Right lobe of liver (tissue), 6 donors: Measurements from ENCODE around the gene LSP1. TPM values are rescaled to one million over a fixed set of nuclear protein-coding genes. Genes with fewer than 3 reads are reported as not detected.

ENCODE experiments used
- ATAC-seq, 4 donors: fragments of 200-7000 bp; cut with Tn5 transposase; one replicate each; pipeline ENCODE4 v1.9.1; 2020; ENCODE audit warnings: mild to moderate bottlenecking in 4 of 4, moderate library complexity in 4 of 4
- DNase-seq, 3 donors: peaks; one replicate each; pipeline ENCODE4 v3.0.0-alpha.2; 2020
- H3K27ac ChIP-seq, 3 donors: fragments of 200-600 bp; one replicate each; pipeline ENCODE4 v1.8.0; 2022
- H3K27me3 ChIP-seq, 2 donors: fragments of 200-600 bp; one replicate each; pipeline ENCODE4 v1.8.0; 2022
- H3K36me3 ChIP-seq, 4 donors: fragments of 200-600 bp; sonication (generic) in 1 of 4; one replicate each; pipeline versions ENCODE4 v1.5.1 to v1.8.0; 2017 to 2022; ENCODE audit warnings: control low read depth in 1 of 4
- H3K4me1 ChIP-seq, 4 donors: fragments of 200-600 bp; sonication (generic) in 1 of 4; one replicate each; pipeline versions ENCODE4 v1.5.1 to v1.8.0; 2017 to 2022; ENCODE audit warnings: control low read depth in 1 of 4
- H3K4me3 ChIP-seq, 3 donors: fragments of 200-600 bp; one replicate each; pipeline ENCODE4 v1.8.0; 2022
- H3K9me3 ChIP-seq, 4 donors: fragments of 200-600 bp; sonication (generic) in 1 of 4; one replicate each; pipeline versions ENCODE4 v1.5.1 to v1.8.0; 2017 to 2022; ENCODE audit warnings: control low read depth in 1 of 4
- POLR2A ChIP-seq: fragments of 450-650 bp; IDR thresholded peaks from one replicate; pipeline ENCODE4 v1.6.1; 2017; ENCODE audit warnings: antibody characterized with exemption, mild to moderate bottlenecking
- WGBS: methylation state at CpG from one replicate; pipeline ENCODE4 v1.1.6; 2018; ENCODE audit warnings: low coverage, low lambda C conversion rate; ENCODE audit not compliant: insufficient coverage; ENCODE audit errors: missing lambda C conversion rate; 5-methylcytosine and 5-hydroxymethylcytosine counted together
- intact Hi-C, 2 donors: fragments of 100-400 bp; cut with DNase I; formaldehyde crosslinking; loops; one replicate each; pipeline versions ENCODE4 v1.11.2 to v1.14.1; 2022
- total RNA-seq, 6 experiments: library from RNA; depleted of rRNA in 2 of 6; stranded (reverse); fragments of >200 nt in 2 of 6; fragmentation: NEBNext Ultra II Directional in 3 of 6; extraction: Animal tissue kit (Norgen Biotek cat#: 25700) in 3 of 6; gene quantifications; one replicate each; pipeline versions ENCODE4 v1.1.0 to v1.2.4, GENCODE V29; 2016 to 2023
- TF ChIP-seq, protein P1 (sequence below), 4 donors: fragments of 200-600 bp in 3 of 4; fragments of 450-650 bp in 1 of 4; IDR thresholded peaks; one replicate each; pipeline versions ENCODE4 v1.5.1 to v1.8.0; 2016 to 2022; ENCODE audit warnings: antibody characterized with exemption in 4 of 4, mild to moderate bottlenecking in 2 of 4
- donor health status: DM: no; HTN: yes; CAD: no.
- donor health status: DM: no; HTN: no; CAD: no.
- donor health status: DM: no; HTN: no; CAD: no.
- donor health status: DM: no; HTN: yes; CAD: no.
- donor health status: DM: no; HTN: yes; CAD: no.

The LSP1 gene
- total RNA-seq, 6 experiments from 2014 or later: 2.3 to 20.6 (median 8.8) TPM

DNA sequence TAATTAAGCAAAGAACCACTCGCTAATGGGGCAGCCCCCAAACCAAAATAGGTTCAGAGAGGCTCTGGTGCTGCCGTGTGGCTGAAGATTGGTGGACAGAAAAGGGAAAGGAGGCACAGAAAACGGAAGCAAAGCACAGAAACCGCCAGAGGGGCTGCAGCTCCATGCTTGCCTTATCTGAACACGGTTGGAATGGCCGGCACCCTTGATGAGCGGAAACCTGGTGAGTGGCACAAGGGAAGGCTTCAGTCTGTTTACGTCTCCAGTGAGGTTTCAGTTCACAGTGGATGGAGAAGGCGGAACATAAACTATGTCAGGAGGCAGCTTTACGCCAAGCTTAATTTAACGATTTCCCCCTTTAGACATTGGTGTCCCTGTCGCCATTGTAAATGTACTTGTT, 44.0 kb downstream of the LSP1 start:
- Histone ChIP-seq H3K27me3 (no peaks in the 10 kb centered on the region), H3K36me3 (no peaks in the 10 kb centered on the region), H3K27ac (no peak overlapping the region), H3K4me3 (no peak overlapping the region), H3K4me1 (peaks cover 0 to 8% (median 0%) of the 10 kb centered on the region in 4 donors), H3K9me3 (no peaks in the 10 kb centered on the region)
- ATAC-seq: no peak
- DNase-seq: no peak
- TF ChIP-seq, protein P1, sequence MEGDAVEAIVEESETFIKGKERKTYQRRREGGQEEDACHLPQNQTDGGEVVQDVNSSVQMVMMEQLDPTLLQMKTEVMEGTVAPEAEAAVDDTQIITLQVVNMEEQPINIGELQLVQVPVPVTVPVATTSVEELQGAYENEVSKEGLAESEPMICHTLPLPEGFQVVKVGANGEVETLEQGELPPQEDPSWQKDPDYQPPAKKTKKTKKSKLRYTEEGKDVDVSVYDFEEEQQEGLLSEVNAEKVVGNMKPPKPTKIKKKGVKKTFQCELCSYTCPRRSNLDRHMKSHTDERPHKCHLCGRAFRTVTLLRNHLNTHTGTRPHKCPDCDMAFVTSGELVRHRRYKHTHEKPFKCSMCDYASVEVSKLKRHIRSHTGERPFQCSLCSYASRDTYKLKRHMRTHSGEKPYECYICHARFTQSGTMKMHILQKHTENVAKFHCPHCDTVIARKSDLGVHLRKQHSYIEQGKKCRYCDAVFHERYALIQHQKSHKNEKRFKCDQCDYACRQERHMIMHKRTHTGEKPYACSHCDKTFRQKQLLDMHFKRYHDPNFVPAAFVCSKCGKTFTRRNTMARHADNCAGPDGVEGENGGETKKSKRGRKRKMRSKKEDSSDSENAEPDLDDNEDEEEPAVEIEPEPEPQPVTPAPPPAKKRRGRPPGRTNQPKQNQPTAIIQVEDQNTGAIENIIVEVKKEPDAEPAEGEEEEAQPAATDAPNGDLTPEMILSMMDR (IDR thresholded peaks at IDR 0.05): no peak
- no peak for TF ChIP-seq POLR2A
- intact Hi-C loops: loop anchor here (5.0 to 10.0 kb wide), 2 partner anchors 45 to 48 kb away; partner anchors contain the start of gene MRPL23 (in 1 of the 2)
- WGBS: 53% methylated on average over 11 of the region's 12 CpGs

DNA sequence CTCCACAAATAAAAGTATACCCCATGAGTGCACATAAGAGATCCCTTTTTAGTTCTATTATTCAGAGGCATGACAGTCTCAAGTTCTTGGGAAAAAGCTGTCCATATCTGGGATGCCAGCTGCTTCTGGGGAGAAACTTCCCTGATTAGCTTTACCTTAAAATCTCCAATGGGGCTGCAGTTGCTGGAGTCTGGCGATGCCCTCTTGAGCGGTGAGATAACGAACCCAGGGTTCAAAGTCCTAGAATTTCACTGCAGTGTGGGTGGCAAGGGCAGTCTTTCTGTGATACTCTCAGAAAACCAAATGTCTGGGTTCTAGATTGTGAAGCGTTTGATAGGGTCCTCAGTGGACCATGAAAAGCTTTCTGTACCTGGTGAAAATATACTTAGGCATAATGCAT, 46.2 kb downstream of the LSP1 start:
- ATAC-seq (peak; percentile 75 to 92 (median 84)), DNase-seq (no peak)
- Histone ChIP-seq H3K9me3 (no peaks in the 10 kb centered on the region), H3K36me3 (no peaks in the 10 kb centered on the region), H3K27me3 (no peaks in the 10 kb centered on the region), H3K27ac (no peak overlapping the region), H3K4me1 (peaks cover 0 to 8% (median 0%) of the 10 kb centered on the region in 4 donors), H3K4me3 (no peak overlapping the region)
- WGBS: 38% methylated on average over 4 of the region's 4 CpGs
- TF ChIP-seq, protein P1 (IDR thresholded peaks at IDR 0.05): no peak
- TF ChIP-seq POLR2A: no peak
- intact Hi-C loops: loop anchor here (5.0 to 10.0 kb wide), 2 partner anchors 43 to 46 kb away; partner anchors contain the start of gene MRPL23 (in 1 of the 2)

DNA sequence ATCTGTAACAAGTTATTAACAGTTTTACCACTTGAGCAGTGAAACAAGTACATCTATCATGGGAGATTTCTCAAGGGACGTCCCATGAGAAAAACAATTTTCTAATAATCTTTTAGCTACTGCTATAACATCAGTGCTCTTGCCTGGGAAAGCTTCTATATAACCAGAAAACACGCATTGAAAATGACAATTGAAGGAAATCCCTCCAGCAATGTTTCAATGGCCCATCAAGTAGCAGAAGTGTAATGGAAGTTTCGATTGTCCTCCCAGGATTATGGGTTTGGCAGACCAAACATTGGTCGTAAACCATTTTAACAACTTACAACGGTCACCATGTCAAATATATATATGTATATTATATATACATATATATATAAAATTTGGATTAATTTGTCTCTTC, 46.8 kb downstream of the LSP1 start:
- intact Hi-C loops: loop anchor here (5.0 to 10.0 kb wide), 2 partner anchors 43 to 45 kb away; partner anchors contain the start of gene MRPL23 (in 1 of the 2)
- TF ChIP-seq, protein P1 (IDR thresholded peaks at IDR 0.05): no peak
- no peak for TF ChIP-seq POLR2A
- peaks cover 0 to 8% (median 0%) of the 10 kb centered on the region in 4 donors for H3K4me1 ChIP-seq
- no peak overlapping the region for H3K27ac ChIP-seq
- 84% methylated on average over 5 of the region's 5 CpGs for WGBS
- DNase-seq: no peak
- H3K9me3 ChIP-seq: no peaks in the 10 kb centered on the region
- no peaks in the 10 kb centered on the region for H3K36me3 ChIP-seq
- ATAC-seq: no peak
- no peaks in the 10 kb centered on the region for H3K27me3 ChIP-seq
- H3K4me3 ChIP-seq: no peak overlapping the region

DNA sequence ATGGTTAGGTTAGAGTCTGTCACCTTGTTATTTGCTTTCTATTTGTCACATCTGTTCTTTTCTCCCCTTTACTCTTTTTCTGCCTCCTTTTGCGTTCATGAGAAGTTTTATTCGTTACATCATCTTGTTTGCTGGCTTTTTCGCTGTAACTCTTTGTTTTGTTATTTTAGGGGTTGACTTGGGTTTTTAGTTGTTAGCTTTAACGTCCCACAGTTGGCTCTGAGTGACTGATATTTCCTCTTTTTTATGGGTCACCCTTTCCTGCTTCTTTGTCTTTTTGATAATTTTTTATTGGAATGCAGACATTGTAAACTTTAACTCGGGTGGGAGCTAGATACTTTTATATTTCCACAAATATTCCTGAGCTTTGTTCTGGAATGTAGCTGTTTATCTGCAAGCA, 53.3 kb downstream of the LSP1 start:
- H3K36me3 ChIP-seq: no peaks in the 10 kb centered on the region
- DNase-seq (no peak), ATAC-seq (no peak)
- TF ChIP-seq, protein P1 (IDR thresholded peaks at IDR 0.05): no peak
- no peak for TF ChIP-seq POLR2A
- no peak overlapping the region for H3K4me3 ChIP-seq
- no peak overlapping the region for H3K27ac ChIP-seq
- H3K27me3 ChIP-seq: no peaks in the 10 kb centered on the region
- H3K9me3 ChIP-seq: no peaks in the 10 kb centered on the region
- WGBS: 33% methylated on average over 5 of the region's 5 CpGs
- no peaks in the 10 kb centered on the region for H3K4me1 ChIP-seq
- intact Hi-C loops: no loop called here
